GM12872 (cell line): Measurements from ENCODE around the gene PLAC8L1.

Experiments used
- CTCF ChIP-seq: IDR thresholded peaks from 3 replicates; pipeline ENCODE4 v1.5.1; 2011; ENCODE audit warnings: low read depth, mild to moderate bottlenecking, low read length, moderate library complexity; ENCODE audit not compliant: insufficient read depth

PLAC8L1 gene

DNA sequence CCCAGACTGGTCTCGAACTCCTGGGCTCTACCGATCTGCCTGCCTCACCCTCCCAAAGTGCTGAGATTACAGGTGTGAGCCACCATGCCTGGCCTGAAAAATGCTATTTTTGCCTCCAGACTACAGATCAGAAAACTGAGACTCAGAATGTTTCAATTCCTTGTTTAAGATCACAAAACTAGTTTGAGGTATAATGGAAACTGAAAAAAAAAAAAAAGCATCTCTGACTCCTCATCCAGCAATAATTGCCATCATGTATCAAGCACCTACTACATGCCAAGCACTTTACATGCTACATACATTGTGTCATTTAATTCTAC is 35.6 kb downstream of the PLAC8L1 start:
- TF ChIP-seq CTCF = no peak

- no peak for TF ChIP-seq CTCF
Measured at GRCh38 chr5:146068977-146069779, 36.2 kb downstream of the PLAC8L1 start.

- no peak for TF ChIP-seq CTCF
Measured at GRCh38 chr5:146068206-146068605, 37.2 kb downstream of the PLAC8L1 start.

DNA sequence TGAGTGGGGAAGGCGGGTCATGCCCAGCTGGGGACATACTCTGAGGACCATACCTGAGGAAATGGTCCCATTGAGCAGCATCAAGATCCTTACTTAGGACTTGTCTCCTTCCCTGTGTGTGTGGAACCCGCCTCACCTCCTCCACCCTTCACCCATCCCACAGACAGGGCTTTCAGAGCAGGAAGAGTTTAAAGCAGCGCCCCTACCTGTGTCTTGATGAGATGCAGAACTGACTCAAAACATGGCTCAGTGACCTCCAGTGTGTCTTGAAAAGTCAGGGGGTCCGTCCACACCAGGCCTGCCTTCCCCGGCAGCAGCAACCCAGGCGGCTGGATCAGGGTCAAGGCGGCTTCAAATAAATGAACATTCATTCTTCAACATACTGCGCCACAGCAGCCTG is 38.4 kb downstream of the PLAC8L1 start:
- TF ChIP-seq CTCF = no peak

GRCh38 chr5:146060221-146060585 is 45.2 kb downstream of the PLAC8L1 start:
- no peak for TF ChIP-seq CTCF

GRCh38 chr5:146059460-146060220 is 45.7 kb downstream of the PLAC8L1 start:
- no peak for TF ChIP-seq CTCF

- TF ChIP-seq CTCF = no peak
Measured at GRCh38 chr5:146055432-146055831, 49.9 kb downstream of the PLAC8L1 start.
